Renal cortex interstitium (tissue), 11 donors: Measurements from ENCODE around the gene RIN1. TPM values are rescaled to one million over a fixed set of nuclear protein-coding genes. Genes with fewer than 3 reads are reported as not detected.
"Not testable (repeated sequence)": the region's sequence is repeated elsewhere in the genome, so short reads cannot be mapped to it uniquely, and the experiment has no call there.

Experiments
- DNase-seq, 11 donors: peaks; one replicate each; pipeline ENCODE4 v3.0.0-alpha.2; 2013; ENCODE audit warnings: low read depth in 9 of 11, low spot score in 4 of 11; ENCODE audit errors: extremely low read depth in 1 of 11
- polyA plus RNA-seq, 3 donors: library from polyadenylated mRNA; unstranded; fragments of 120-200 nt; gene quantifications; one replicate each; pipeline ENCODE4 v1.2.1, GENCODE V29; 2013; ENCODE audit not compliant: insufficient read length in 3 of 3

Gene RIN1
- polyA plus RNA-seq, 3 donors: 1.9 to 3.6 (median 2.8) TPM

DNA sequence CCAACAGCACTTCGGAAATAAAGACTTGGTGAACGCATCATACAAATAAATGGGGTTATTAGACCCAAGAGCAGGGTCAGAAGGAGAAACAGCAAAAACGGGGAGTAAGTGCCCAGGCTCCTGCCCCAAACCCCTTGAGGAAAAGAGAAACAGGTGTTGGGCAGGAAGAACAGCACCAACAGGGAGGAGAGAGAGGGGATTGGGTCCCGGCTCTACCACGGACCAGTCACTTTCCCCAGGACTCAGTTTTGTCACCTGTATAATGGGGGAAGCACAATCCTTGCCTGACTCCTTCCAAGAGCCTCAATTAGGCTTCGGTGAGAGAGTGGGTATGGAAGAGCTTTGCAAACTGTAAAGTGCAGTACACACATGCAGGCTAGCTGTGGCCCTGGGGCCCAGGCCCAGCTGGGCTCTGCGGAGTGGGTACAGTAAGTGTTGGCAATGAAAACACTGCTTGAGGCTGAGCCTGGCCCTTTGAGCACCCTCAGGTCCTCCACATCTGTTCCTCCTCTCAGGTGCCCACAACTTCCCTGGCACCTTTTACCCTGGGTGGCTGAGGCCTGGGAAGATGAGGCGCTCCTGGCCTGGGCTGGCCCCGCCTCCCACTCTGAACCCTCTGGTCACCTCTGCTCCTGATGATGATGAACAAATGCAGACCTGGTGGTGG, 26.4 kb upstream of the RIN1 start:
- no peak for DNase-seq

- DNase-seq: no peak
Observed at GRCh38 chr11:66361502-66361941, 25.3 kb upstream of the RIN1 start.

GRCh38 chr11:66360406-66361073, 24.3 kb upstream of the RIN1 start:
- DNase-seq: no peak

DNA sequence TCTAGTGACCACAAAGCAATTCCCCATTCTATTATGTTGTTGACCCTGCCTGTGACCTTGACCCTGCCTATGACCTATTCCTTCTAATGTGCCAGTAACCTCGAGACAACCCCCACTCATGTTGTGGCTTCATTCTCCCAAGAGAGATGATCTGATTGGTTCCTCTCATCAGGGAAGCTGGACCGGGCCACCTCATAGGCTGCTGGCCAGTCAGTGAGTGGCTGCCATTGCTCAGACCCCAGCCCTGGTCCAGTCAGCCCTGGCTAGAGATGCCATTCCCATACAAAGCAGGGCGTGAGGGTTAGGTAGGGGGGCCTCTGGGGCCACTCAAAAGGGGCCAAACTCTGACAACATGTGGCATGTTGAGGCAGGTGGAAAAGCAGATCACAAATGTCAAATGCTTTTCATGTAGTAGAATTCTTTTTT, 23.4 kb upstream of the RIN1 start:
- no peak for DNase-seq

- DNase-seq: not testable (repeated sequence)
Observed at GRCh38 chr11:66350560-66351235, 14.5 kb upstream of the RIN1 start.

GRCh38 chr11:66349084-66349386, 12.8 kb upstream of the RIN1 start:
- no peak for DNase-seq

DNA sequence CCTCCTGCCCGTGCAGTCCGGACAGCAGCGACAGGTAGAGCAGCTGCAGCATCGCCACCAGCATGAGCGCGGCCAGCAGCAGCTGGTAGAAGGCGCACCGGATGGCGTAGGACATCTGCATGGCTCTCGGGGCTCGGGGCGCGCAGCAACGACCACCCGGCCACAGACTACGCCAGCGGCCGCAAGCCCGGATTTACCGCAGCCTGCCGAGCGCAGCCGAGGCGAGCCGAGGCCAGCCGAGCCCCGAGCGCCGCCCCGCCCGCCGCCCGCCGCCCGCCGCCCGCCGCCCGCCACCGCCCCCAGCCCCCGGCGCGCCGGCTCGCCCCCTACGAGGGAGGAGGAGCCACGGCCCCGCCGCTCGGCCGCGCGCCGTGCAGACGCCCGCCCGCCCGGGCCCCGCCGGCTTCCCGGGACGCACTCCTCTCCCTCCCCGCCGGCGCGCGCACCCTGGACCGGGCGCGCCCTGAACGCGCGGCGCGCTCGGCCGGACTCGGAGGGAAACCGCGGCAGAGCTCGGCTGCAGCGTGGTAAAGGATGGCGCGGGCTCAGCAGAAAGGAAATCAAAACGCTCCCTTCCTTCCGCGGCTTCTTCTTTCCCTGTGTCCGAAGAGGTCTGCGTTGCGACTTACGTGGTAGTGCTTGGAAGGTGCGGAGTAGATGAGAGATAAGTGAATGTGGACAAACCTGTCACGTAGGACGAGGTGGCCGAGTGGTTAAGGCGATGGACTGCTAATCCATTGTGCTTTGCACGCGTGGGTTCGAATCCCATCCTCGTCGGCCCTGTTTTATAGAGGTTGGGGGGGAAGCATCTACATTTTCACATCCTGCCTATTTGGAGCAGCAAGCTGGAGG, 11.4 kb upstream of the RIN1 start, which contains the start of gene B4GAT1:
TSS of gene B4GAT1 (minus strand) at position 205 of the 852 bp plus-strand sequence. CDS start at position 121, 84 bp downstream.
- DNase-seq: peak; percentile 85 to 95 (median 88)

DNA sequence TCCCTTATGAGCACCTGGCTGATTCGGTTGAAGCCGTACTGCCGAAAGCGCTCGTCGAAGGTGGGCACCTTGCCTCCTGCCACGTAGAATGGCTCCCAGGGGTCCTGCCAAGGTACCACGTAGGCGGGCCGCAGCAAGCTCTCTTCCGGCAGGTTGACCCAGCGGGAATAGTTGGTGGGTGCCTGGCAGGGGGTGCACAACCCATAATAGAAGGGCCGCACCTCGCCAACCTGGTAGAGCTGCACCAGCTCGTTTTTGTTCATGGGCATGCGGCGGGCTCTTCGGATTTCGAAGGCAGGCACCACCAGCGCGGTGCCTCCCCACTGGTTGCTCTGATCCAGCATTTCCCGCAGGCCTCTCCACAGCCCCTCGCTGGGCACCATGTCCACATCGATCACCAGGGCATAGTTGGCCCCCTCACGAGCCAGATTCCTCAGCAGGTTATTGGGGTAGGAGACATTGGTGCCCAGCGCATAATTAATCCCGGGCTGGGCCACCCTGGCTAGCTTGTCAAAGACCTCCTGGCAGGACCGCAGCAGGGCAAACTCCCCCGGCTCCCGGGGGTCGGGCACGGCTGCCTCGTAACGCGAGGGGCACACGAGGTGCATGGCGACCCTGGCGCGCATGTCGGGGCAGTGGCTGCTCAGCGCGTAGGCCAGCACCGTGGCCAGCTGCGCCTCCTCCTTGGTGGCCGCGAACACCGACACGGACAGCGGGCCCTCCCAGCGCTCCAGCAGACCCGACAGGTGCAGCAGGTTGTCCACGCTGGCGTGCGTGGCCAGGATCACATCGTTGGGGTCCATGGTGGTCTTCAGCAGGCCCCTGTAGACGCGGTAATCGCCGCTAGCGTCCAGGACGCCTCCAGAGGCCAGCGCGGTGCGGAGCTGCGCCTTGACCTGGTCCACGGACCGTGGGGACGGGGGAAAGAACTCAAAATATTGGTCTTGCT, 10.5 kb upstream of the RIN1 start:
- DNase-seq: no peak

GRCh38 chr11:66345316-66345649, 9.0 kb upstream of the RIN1 start:
- DNase-seq: no peak

- peak; percentile 92 to 98 (median 96) for DNase-seq
Observed at GRCh38 chr11:66344550-66345315, 8.5 kb upstream of the RIN1 start, which contains the start of gene BRMS1. TSS of gene BRMS1 (minus strand) at chr11:66345104. CDS start at chr11:66342234, 2,870 bp downstream.

- no peak for DNase-seq
Observed at GRCh38 chr11:66343176-66343575, 6.9 kb upstream of the RIN1 start.

- no peak for DNase-seq
Observed at GRCh38 chr11:66341502-66342126, 5.4 kb upstream of the RIN1 start.

GRCh38 chr11:66340596-66341501, 4.6 kb upstream of the RIN1 start:
- no peak for DNase-seq

DNA sequence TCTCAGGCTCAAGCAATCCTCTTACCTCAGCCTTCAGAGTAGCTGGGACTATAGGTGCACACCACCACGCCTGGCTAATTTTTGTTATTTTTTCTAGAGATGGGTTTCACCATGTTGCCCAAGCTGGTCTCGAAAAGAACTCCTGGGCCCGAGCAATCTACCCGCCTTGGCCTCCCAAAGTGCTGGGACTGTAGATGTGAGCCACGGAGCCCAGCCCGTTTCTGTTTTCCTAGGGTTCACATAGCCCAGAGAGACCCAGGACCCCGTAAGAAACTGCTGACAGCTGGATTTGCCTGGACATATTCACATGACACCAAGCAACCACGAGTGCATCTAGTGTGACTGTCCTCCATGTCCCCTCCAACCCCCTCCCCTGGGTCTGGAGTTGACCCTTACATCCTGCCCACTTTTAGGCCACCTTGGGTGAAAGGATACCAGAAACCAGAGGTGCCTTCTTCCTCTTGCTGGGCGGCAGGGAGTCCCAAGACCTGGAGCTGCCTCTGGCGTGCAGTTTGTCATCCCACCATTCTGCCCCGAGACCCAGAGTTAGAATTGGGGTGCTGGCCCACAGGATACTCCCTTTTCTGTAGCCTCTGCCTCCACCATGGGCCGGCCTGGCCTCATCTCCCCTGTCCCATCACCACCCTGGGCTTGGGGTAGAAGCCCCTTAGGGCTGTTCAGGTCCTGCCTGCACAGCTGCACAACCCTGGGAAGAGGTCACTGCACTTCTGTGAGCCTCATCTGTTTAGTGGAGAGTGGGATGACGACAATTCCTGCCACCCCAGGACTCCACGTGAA, 3.7 kb upstream of the RIN1 start:
- no peak for DNase-seq

DNA sequence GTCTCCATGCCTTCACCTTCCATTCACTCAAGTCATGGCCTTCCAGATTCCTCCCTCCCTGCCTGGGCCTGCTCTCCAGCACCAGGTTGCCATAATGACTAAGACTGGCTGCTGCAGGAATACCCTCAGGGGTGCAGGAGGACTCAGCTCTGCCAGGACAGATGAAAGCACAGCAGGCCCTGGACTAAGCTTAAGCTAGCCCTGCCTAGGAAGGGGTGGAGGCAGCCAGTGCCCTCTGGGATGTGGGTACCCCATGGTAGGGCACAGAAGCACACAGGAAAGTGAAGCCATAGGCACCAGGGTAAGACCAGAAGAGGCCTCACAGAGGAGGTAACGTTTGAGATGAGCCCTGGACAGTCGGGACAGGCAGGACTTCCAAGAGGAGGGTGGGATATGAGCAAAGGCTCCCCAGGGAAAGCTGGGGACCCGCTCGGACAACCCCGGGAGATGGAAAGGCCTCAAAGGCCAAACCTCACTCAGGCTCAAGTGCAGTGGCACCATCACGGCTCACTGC, 3.0 kb upstream of the RIN1 start:
- DNase-seq: no peak
